HG03439 (cell line): ENCODE measurements around the gene FNDC3B.

Experiments used
- ATAC-seq: cut with Tn5 transposase; IDR thresholded peaks from one replicate; pipeline ENCODE4 v1.9.1; 2021; ENCODE audit warnings: mild to moderate bottlenecking, moderate library complexity; ENCODE audit not compliant: unreplicated experiment

Gene FNDC3B

DNA sequence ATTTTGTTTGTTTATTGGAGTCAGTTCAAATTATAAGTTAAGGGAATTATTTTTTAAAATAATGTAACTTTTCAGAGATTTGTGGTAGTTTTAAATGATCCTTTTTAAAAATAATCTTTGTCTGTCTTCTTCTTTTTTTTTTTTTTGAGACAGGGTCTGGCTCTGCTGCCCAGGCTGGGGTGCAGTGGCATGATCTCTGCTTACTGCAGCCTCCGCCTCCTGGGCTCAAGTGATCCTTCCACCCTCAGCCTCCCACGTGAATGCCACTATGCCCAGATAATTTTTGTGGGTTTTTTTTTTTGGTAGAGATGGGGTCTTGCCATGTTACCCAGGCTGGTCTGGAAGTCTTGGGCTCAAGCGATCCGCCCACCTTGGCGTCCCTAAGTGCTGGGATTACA is 12.6 kb downstream of the FNDC3B start:
- no peak for ATAC-seq

- no peak for ATAC-seq
These were observed 13.0 kb downstream of the FNDC3B start for GRCh38 chr3:172052405-172052804.

DNA sequence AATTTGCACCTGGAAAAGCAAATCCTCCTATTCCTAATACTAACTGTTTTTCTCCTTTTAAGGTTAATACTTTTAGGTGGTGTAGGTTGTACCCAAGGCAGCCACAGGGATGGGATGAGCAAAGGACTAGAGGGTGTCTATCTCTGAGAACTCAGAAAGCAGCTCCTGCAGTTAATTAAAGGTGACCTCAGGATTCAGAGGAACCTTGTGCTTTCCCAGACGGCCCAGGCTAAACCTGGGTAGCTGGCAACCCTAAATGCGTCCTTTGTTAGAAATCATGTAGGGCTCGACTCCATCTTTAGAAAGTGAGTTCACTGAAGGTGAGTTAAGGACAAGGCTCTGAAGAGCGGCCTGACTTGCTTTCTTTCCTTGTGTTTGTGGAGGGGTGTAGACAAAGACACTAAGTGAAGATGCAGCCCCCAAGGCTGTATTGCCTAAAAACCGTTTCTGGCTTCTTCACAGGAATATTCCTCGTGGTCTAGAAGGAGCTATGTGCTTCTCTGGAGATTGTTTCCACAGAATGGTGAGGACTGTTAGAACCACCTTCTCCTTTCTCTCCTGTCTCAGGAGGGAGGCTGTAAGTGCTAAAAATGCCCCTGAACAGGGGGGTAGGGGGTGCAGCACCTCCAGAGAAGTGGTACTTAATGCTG is 14.9 kb downstream of the FNDC3B start:
- ATAC-seq: no peak

DNA sequence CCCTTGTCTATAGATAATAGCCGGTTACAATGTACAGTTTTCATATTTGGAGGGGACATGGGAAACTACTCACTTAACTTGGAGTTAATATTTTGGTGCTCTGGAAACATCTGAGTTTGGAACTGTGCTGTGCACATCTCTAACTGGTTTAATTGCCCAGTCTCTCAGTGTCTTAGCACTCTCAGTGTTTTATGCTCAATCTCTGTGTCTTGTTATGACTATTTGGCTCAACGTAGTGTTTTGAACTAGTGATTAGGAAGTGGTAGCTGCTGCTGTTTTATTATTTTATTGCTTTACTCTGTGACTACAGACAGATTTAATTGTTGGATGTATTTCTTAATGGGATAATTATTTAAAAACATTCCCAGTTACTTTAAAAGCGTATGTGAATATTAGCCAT is 17.0 kb downstream of the FNDC3B start:
- no peak for ATAC-seq

DNA sequence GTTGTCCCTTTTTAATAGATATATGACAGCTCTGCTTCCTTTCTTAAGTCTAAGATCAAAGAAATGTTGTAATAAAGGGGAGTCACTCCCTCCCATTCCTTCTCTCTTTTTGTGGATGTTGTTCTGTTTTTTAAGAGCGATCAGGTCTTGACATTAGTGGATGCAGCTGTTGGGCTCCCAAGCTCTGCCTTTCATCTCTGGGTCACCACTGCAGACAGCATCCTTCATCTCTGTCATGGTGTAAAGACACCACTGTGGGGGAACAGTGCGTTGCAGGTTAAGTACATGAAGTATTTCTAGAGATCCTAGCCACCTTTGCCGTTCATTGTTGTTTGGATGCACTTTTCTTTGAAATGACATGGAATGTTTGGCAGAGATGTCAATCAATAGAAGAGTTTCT is 17.7 kb downstream of the FNDC3B start:
- ATAC-seq: no peak

DNA sequence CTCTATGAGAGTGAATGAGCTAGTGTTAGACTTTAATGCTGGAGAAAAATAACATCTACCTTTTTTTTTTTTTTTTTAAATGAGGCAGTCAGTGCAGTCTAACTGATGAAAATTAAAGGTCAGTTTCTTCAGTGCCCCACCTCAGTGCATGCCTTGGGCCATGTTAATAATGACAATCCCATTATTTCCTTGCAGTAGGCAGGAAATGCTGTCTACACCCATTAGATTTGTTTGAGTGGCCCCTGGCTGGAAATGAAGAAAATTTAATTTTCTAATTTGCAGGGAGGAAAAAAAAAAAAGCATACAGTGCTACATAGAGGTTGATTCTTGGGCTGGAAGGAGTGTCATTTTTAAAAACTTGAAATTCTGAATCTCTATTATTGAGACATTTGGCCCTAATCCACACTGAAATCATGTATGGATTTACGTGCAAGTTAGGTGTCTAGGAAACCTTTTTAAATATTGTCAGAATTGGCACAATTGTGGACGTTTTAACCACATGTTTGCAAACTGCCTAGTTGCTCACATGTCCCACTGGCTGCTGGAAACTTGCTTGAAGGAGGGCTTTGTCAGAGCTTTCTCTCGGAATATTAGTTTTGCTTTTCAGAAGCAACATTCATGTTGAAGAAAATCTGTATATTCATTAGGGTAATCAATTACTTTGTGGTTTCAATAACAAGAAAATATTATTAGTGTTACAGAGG is 18.4 kb downstream of the FNDC3B start:
- no peak for ATAC-seq

GRCh38 chr3:172059532-172059931 is 20.2 kb downstream of the FNDC3B start:
- ATAC-seq: no peak

DNA sequence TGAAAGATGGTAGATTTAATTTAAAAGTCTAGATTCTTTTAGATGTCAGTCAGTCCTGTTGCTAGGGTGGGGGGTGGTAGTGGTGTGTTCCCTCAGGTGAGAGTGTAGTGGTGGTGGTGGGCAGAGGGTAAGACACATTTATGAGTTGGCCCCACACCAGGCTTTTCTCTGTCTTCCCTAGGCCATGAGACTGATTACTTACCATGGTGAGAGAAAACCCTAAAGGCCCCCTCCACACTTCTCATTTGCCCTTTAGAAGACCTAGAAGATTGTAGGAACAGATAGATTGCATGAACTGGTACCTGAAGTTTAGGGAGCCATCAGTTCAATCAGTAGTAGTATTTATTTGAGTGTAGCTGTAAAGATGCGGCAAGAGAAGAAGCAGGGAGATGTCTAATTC is 20.9 kb downstream of the FNDC3B start:
- ATAC-seq: no peak

- ATAC-seq: peak; percentile 85
These were observed 22.4 kb downstream of the FNDC3B start for GRCh38 chr3:172061724-172062184.

DNA sequence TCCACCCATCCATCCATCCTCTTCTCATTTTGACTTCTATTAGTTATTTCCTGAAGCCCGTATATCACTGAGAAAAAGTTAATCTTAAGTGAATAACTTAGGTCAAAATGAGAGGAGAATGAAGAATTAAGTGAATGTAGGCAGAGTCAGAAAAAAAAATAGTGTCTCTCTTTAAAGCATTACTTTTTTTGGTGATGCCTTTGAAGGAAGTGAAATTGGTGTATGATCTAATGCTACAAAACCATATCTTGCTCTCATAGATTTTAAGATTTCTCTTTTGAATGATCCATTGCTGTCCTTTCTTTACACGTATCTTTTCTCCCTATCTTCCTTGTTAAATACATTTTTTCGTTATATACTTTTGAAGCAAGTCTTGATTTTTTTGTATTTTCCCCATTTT is 23.4 kb downstream of the FNDC3B start:
- no peak for ATAC-seq

DNA sequence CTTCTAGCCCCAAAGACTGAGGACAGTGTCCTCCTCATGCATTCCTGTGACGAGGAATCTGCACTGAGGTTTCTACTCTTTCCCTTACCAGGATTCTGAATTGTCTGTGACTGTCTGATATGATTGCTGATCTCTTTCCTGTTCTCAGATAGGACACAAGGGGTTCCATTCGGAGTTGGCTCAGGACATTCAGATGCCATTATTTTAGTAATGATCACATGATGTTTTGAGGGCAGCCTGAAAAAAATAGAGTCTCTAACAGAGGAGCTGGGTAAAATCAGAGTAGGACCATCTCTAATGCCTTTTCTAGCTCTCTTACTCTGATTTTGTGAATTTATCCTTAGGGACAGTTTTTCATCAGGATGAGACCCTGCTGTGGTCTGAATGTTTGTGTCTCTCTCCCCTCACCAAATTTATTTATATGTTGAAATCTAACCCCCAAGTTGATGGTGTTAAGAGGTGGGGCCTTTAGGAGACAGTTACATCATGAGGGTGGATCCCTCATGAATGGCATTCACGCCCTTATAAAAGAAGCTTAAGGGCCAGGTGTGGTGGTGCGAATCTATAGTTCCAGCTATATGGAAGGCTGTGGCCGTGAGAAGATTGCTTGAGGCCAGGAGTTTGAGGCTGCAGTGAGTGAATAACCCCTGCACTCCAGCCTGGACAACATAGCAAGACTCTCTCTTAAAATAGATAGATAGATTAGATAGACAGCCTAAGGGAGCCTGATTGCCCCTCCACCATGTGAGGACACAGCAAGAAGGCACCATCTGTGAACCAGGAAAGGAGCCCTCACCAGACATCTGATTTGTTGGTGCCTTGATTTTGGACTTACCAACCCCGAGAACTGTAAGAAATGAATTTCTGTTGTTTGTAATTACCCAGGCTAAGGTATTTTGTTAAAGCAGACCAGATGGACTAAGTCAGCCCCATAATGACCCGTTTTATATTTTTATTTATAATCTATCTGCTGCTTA is 24.4 kb downstream of the FNDC3B start:
- no peak for ATAC-seq

- no peak for ATAC-seq
These were observed 26.1 kb downstream of the FNDC3B start for GRCh38 chr3:172065527-172065926.

- ATAC-seq: no peak
These were observed 26.8 kb downstream of the FNDC3B start for GRCh38 chr3:172065967-172066762.

DNA sequence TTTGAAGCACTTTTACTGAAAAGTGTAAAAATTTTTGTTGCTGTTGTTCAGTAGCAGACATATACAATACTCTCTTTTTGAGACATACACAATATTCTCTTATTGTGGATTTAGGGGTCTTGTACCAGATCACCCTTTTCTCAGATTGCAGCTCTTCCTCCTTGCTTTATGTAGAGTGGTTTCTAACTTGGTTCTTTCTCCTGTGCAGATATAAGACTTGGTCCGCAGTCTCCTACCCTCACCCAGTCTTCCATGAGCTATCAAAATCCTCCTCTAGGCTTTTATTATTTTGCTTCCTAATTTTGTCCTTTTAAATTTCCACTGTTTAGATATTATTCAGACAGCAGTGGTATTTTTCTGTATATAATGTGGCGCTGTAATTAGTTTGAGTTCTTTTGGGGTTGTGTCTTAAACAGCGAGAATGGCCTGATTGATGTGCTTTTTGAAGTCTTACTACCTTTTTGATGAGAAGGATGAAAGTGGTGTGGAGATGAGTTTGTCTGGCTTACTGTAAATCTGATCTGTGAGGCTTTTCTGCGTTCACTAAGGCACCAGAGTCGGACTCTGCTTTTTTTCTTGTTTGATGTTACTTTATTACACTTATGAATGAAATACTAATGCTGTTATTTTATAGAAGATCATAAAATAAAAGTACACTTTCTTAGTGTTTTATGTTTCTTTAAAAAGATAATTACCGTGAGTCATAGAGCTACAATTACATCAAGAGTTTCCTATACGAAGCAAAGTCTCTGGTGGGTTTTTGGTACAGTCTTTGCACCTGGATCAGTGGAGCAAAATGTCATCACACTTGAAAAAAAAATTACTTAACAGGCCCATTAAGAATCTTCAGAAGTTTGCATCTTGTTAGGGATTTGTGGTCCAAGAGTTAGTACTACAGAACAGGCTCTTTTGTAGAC is 27.8 kb downstream of the FNDC3B start:
- ATAC-seq: no peak

GRCh38 chr3:172067837-172068440 is 28.6 kb downstream of the FNDC3B start:
- ATAC-seq: no peak

DNA sequence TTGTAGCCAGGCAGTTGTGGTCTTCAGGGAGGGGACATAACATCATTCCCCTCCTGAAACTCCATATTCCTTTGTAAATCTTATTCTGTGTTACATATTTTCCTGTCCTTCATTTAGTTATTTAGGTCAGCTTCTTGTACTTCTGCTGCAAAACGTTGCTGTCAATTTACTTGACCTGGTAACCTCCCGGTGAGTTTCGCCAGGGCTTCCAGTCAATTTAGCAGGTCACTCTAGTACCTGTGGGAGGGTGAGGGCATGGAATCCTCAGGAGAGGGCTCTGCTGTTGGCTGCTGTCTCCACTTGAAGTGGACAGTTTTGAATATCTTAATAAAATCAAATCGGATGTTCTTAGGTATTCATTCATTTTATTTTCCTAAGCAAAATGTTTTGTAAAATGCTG is 29.6 kb downstream of the FNDC3B start:
- no peak for ATAC-seq

DNA sequence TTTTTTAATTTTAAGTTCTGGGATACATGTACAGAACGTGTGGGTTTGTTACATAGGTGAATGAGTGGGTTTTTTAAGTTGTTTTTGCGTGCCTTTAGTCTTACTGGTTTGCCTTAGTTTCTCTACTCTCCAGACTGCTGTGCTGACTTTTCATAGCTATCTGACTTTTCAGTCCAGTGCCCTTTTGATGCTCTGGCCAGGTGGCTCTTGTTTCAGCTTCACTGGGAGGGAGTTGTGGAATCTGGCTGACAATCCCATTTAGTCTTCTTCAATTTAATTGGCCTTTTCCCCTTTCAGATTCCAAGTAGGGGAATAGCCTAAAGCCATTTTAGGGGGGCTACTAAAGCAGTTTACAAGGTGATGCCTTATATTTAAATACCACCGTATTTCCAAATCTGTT is 30.1 kb downstream of the FNDC3B start:
- ATAC-seq: no peak

DNA sequence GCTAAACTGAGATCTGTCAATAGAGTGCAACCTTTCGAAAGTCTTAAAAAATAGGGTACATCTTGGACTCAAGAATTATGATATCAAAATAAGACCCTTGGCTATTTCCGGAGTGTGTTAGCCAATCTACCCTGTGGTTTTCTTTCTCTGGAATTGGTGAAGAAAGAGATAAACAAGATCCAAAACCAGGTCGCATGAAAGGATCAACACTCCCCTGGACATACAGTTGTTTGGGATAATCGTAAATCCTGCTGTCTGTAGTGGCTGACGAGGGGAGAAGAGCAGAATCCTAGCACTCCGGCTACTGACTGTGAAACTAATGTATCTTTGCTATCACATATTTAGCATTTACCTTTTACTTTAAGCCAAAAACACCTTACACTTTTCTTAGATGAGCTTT is 30.9 kb downstream of the FNDC3B start:
- ATAC-seq: no peak

- no peak for ATAC-seq
These were observed 31.4 kb downstream of the FNDC3B start for GRCh38 chr3:172070802-172071201.
